Epithelial cell of prostate (primary cell): ENCODE data around the gene IGHMBP2.

ENCODE experiments used
- DNase-seq: peaks from one replicate; pipeline ENCODE4 v3.0.0-alpha.2; 2011; ENCODE audit warnings: low read depth, low spot score
- H3K27ac ChIP-seq: fragments of 450-650 bp; 2 replicates; pipeline ENCODE4 v1.5.1; 2017; ENCODE audit warnings: mild to moderate bottlenecking

The IGHMBP2 gene

GRCh38 chr11:68936676-68937620 is 33.3 kb downstream of the IGHMBP2 start:
- no peak for DNase-seq
- H3K27ac ChIP-seq = no peak overlapping the region

- no peak overlapping the region for H3K27ac ChIP-seq
- no peak for DNase-seq
These were observed 34.4 kb downstream of the IGHMBP2 start for GRCh38 chr11:68938088-68938487.

- DNase-seq = no peak
- no peak overlapping the region for H3K27ac ChIP-seq
These were observed 35.3 kb downstream of the IGHMBP2 start for GRCh38 chr11:68938816-68939582.

- H3K27ac ChIP-seq = no peak overlapping the region
- no peak for DNase-seq
These were observed 36.2 kb downstream of the IGHMBP2 start for GRCh38 chr11:68939583-68940555.

GRCh38 chr11:68940651-68941323 is 37.1 kb downstream of the IGHMBP2 start:
- DNase-seq = no peak
- no peak overlapping the region for H3K27ac ChIP-seq

- DNase-seq = no peak
These were observed 37.8 kb downstream of the IGHMBP2 start for GRCh38 chr11:68941324-68942094.

GRCh38 chr11:68942095-68942620 is 38.5 kb downstream of the IGHMBP2 start:
- H3K27ac ChIP-seq = no peak overlapping the region
- DNase-seq = no peak

More at GRCh38 chr11:68941324-68942094, 37.8 kb downstream of the IGHMBP2 start:
- no peak overlapping the region for H3K27ac ChIP-seq

GRCh38 chr11:68942751-68943271 is 39.1 kb downstream of the IGHMBP2 start:
- DNase-seq = no peak
- H3K27ac ChIP-seq = no peak overlapping the region

GRCh38 chr11:68946416-68947090 is 42.9 kb downstream of the IGHMBP2 start:
- no peak overlapping the region for H3K27ac ChIP-seq
- no peak for DNase-seq

GRCh38 chr11:68947151-68947550 is 43.5 kb downstream of the IGHMBP2 start:
- DNase-seq = no peak
- no peak overlapping the region for H3K27ac ChIP-seq

GRCh38 chr11:68948496-68948895 is 44.8 kb downstream of the IGHMBP2 start:
- no peak for DNase-seq
- H3K27ac ChIP-seq = no peak overlapping the region

GRCh38 chr11:68948935-68949334 is 45.2 kb downstream of the IGHMBP2 start:
- no peak for DNase-seq
- no peak overlapping the region for H3K27ac ChIP-seq

GRCh38 chr11:68950270-68950669 is 46.6 kb downstream of the IGHMBP2 start:
- no peak overlapping the region for H3K27ac ChIP-seq
- DNase-seq = no peak

GRCh38 chr11:68950762-68951161 is 47.1 kb downstream of the IGHMBP2 start:
- DNase-seq = no peak
- H3K27ac ChIP-seq = no peak overlapping the region

- H3K27ac ChIP-seq = no peak overlapping the region
- no peak for DNase-seq
These were observed 51.3 kb downstream of the IGHMBP2 start for GRCh38 chr11:68954836-68955606.

- no peak for DNase-seq
- no peak overlapping the region for H3K27ac ChIP-seq
These were observed 51.9 kb downstream of the IGHMBP2 start for GRCh38 chr11:68955607-68955958.

GRCh38 chr11:68956142-68956541 is 52.5 kb downstream of the IGHMBP2 start:
- H3K27ac ChIP-seq = no peak overlapping the region
- DNase-seq = no peak
